Activated T-helper 1 cell treated with anti-CD3 and anti-CD28 coated beads, Interleukin-2, amount 50 U/mL, for 16 hours (primary cell): ENCODE measurements around the gene NRXN3.

Source experiments
- DNase-seq, 2 donors: peaks; one replicate each; pipeline ENCODE4 v3.0.0-alpha.2; 2020; ENCODE audit warnings: low read depth in 1 of 2, low spot score in 1 of 2

The NRXN3 gene

GRCh38 chr14:79910086-79910485 lies 1739.9 kb downstream of the NRXN3 start:
- DNase-seq, result no peak

- no peak for DNase-seq
These were observed 1741.6 kb downstream of the NRXN3 start for GRCh38 chr14:79911744-79912143.

GRCh38 chr14:79914595-79914994 lies 1744.4 kb downstream of the NRXN3 start:
- DNase-seq, result no peak

GRCh38 chr14:79915406-79915805 lies 1745.2 kb downstream of the NRXN3 start:
- DNase-seq, result no peak

GRCh38 chr14:79916281-79916680 lies 1746.1 kb downstream of the NRXN3 start:
- no peak for DNase-seq

- DNase-seq, result no peak
These were observed 1746.7 kb downstream of the NRXN3 start for GRCh38 chr14:79916892-79917291.
